IPS-NIHi11 (cell line): ENCODE measurements around the gene KRT13.

Experiments used
- DNase-seq: peaks from one replicate; pipeline ENCODE4 v3.0.0; 2012; ENCODE audit warnings: mixed read lengths, low spot score

The KRT13 gene

GRCh38 chr17:41494524-41494923 is 10.9 kb downstream of the KRT13 start:
- DNase-seq, result no peak

DNA sequence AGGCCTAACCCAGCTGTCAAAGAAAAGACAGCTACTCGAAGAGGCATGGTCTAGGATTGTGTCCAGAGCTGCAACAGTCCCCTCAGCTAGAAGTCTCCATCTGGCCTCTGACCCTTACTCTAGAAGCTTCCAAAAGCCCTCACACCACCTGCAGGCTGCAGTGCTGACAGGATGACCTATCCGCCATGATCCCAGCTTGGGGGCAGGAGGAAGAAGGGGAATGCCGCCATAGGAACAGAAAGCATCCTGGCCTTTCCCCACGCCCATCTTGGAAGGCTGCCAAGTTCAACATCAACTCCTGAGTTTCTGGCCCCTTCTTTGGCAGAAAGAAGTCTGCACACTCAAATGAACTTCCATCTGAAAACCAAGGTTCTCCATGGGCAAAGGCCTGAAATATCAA is 12.6 kb downstream of the KRT13 start:
- DNase-seq, result no peak

- no peak for DNase-seq
Measured at GRCh38 chr17:41492351-41492750, 13.1 kb downstream of the KRT13 start.

- DNase-seq, result no peak
Measured at GRCh38 chr17:41491476-41491875, 13.9 kb downstream of the KRT13 start.

- DNase-seq, result no peak
Measured at GRCh38 chr17:41490000-41490990, 15.1 kb downstream of the KRT13 start.

DNA sequence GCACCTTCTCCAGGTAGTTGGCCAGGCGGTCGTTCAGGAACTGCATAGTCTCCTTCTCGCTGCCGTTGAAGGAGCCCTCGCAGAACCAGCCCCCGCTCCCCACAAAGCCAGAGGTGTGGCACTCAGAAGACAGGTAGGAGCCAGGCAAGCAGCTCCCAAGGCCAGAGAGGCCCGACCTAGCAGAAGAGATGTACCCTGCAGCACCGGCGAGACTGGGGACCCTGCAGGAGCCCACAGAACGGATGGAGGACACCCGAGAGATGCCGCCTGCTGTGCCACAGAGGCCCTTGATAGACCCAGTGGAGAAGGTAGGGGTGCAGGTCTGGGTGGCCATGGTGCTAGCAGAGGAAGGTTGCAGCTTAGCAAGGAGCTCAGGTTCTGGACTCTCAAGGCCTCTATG is 15.9 kb downstream of the KRT13 start, which contains the start of gene KRT36:
KRT36 (minus strand) TSS at position 380 of the 400 bp plus-strand sequence; CDS start at position 334, 46 bp downstream.
- no peak for DNase-seq

GRCh38 chr17:41486809-41487530 is 18.4 kb downstream of the KRT13 start:
- DNase-seq, result peak; percentile 82

DNA sequence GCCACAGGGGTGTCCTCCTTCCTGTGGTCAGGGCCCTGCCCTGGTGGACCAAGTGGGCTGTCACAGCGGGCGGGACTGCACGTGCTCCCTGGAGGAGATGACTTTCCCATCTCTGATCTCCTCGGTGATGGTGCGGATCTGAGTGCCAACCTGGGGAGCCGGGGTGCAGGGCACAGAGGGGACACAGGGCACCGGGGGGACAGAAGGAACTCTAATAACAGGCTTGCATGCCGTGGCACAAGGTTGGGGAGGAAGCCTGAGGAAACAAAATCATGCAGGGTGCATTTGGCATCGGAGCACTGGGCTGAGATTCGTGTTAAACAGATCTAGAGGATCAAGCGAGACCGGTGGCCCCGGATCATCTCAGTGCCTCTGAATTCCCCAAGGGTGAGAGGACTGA is 19.1 kb downstream of the KRT13 start:
- no peak for DNase-seq

- no peak for DNase-seq
Measured at GRCh38 chr17:41484920-41485904, 20.2 kb downstream of the KRT13 start.

- DNase-seq, result no peak
Measured at GRCh38 chr17:41483991-41484826, 21.2 kb downstream of the KRT13 start.

DNA sequence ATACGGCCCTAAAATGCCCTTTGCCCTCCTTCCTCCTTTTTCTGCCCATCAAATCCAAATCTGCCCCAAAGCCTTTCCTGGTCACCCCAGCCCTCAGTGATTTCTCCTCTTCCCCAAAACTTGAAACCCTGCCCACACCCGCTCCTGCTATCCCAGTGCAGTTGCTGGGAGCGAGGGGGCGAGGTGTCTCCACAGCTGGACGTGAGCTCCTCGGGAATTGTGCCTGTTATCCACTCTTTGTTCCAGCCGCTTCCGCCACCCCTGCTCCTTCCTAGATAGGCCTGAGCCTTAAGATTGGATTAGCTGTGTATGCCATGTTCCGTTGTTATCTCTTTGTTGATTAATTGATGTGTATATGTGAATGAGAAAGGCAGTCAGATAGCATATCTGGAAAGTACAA is 21.9 kb downstream of the KRT13 start:
- DNase-seq, result no peak

- DNase-seq, result no peak
Measured at GRCh38 chr17:41481036-41481435, 24.4 kb downstream of the KRT13 start, which contains the start of gene KRT35. Gene KRT35, minus strand, starts transcription at chr17:41481151. Its CDS starts 54 bp downstream, at chr17:41481097.

DNA sequence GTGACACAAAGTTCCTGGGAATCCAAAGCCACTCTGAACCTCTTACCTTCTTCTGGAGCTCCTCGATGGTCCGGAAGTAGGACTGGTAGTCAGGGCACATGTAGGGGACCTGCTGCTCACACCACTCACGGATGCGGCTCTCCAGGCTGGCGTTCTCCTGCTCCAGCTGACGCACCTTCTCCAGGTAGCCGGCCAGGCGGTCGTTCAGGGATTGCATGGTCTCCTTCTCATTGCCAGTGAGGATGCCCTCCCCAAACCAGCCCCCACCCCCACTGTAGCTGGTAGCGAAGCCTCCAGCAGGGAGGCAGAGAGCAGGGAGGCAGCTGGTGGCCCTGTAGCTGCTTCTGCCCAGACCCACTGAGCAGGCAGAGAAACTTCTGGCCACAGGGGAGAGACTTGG is 24.8 kb downstream of the KRT13 start:
- DNase-seq, result no peak

GRCh38 chr17:41480136-41480535 is 25.3 kb downstream of the KRT13 start:
- DNase-seq, result no peak

GRCh38 chr17:41478237-41478636 is 27.2 kb downstream of the KRT13 start:
- no peak for DNase-seq

DNA sequence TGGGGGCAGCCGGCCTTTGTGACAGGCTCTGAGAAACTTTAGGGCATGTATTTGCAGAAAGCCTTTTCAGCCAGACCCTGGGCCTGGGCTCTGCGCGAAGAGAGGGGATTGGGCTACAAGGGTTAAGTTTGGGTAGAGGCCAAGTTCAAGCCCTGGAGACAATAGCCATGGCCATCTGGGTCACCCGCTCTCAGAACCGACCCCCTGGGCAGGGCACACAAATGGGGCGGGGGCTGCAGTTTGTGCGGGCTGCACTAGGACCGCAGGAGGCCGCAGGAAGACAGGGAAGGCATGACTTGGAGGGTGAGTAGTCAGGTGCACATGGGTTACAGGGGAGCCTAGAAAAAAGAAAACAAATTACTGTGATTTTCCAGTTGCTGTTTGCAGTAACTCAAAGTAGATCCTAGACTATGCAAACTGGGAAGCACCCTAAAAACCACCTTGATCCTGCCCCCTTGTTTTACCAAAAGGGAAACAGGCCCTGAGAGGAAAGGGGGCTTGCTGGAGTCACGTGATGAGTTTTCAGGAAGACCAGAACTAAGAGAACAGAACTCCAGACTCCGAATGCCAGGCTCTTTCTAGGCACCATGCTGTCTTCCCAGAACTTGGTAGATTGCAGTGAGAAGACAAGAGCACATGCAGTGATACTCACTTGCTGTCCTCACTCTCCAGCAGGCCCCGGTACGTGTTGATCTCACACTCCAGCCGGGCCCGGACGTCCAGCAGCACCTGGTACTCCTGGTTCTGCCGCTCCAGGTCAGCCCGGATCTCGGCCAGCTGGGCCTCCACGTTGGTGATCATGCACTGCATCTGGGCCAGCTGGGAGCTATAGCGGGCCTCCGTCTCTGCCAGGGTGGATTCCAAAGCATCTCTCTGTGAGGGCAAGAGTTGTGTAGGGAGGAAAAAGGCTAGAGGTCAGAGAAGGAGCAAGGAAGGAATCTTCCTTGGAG is 28.3 kb downstream of the KRT13 start:
- no peak for DNase-seq

DNA sequence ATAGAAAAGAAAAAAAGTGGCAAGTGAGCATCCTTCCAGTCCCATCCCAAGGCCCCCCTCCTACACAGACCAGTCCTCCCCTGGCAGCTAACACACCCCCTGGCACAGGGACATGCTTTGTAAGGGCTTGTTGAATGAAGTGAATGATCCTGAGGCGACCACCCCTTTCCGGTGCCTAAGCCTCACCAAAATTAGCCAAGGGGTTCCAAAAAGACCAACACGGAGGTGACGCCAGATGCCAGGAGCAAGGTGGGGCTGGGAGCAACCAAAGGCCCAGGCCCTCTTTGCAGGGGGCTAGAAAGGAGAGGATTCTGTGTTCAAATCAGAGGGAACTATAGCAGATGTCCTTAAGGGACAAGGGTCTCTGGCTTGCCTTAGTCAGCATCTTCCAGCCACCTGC is 30.0 kb downstream of the KRT13 start:
- no peak for DNase-seq

DNA sequence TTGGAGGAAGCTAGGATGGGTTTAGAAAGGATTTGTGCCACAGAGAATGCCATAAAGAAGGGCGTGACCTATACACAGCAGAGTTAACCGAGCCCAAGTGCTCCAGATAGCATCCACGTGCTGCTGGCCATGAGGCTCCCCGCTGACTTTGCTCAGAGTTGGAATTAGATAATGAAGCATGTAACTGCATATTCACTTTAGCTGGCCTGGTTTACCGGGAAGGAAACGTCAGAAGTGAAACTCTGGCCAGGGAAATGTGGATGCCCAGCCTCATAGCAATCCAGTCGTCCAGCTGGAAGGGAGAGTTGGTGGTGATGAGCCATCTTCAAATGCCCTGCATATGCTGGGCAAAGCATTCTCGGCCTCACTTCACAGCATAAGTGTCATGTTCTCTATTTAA is 30.5 kb downstream of the KRT13 start:
- no peak for DNase-seq

GRCh38 chr17:41468346-41468745 is 37.1 kb downstream of the KRT13 start:
- no peak for DNase-seq

GRCh38 chr17:41467561-41467960 is 37.9 kb downstream of the KRT13 start:
- no peak for DNase-seq
